ENCODE data around the gene KRT82. TPM values are rescaled to one million over a fixed set of nuclear protein-coding genes. Genes with fewer than 3 reads are reported as not detected.
"Not testable (repeated sequence)": the region's sequence is repeated elsewhere in the genome, so short reads cannot be mapped to it uniquely, and the experiment has no call there.

The KRT82 gene
- not detected for total RNA-seq

DNA sequence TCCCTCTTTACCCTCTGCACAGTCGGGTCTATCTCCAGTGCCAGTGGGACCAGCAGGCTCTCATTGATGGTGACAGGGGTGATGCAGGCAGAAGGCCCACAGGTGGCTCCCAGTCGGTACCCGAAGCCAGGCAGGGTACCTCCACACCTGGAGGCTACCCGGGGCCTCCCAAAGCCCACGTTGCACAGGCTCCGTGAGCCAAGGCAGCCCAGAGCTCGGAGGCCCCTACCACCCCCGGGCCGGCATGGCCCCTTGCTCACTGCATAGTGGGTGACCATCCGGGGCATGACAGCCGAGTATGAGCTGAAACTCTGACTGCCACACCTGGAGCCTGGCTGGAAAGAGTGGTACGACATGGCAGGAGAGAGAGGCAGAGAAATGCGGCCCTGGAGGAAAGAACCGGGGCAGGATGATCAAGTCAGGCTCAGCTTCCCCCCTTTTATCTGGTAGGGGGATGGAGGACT lies at the start of gene KRT82:
TSS of gene KRT82 (minus strand) at position 414 of the 464 bp plus-strand sequence. CDS start at position 356, 58 bp downstream.
- TF ChIP-seq CTCF (IDR thresholded peaks at IDR 0.05) (no peak), POLR2A (IDR thresholded peaks at IDR 0.05) (no peak)
- H3K27me3 ChIP-seq: no peaks in the 10 kb centered on the region
- no peaks in the 10 kb centered on the region for H3K36me3 ChIP-seq
- no peaks in the 10 kb centered on the region for H3K9me3 ChIP-seq
- H3K4me3 ChIP-seq: no peak within 1 kb of the TSS
- H3K27ac ChIP-seq: no peak within 1 kb of the TSS
- no peak for DNase-seq
- H3K4me1 ChIP-seq: no peaks in the 10 kb centered on the region

GRCh38 chr12:52455821-52456220 lies 49.7 kb upstream of the KRT82 start:
- H3K9me3 ChIP-seq: no peaks in the 10 kb centered on the region
- TF ChIP-seq POLR2A (IDR thresholded peaks at IDR 0.05) (no peak), CTCF (IDR thresholded peaks at IDR 0.05) (no peak)
- no peak for DNase-seq
- H3K27me3 ChIP-seq: no peaks in the 10 kb centered on the region
- H3K4me1 ChIP-seq: no peaks in the 10 kb centered on the region
- no peak overlapping the region for H3K27ac ChIP-seq
- H3K36me3 ChIP-seq: no peaks in the 10 kb centered on the region
- no peak overlapping the region for H3K4me3 ChIP-seq

DNA sequence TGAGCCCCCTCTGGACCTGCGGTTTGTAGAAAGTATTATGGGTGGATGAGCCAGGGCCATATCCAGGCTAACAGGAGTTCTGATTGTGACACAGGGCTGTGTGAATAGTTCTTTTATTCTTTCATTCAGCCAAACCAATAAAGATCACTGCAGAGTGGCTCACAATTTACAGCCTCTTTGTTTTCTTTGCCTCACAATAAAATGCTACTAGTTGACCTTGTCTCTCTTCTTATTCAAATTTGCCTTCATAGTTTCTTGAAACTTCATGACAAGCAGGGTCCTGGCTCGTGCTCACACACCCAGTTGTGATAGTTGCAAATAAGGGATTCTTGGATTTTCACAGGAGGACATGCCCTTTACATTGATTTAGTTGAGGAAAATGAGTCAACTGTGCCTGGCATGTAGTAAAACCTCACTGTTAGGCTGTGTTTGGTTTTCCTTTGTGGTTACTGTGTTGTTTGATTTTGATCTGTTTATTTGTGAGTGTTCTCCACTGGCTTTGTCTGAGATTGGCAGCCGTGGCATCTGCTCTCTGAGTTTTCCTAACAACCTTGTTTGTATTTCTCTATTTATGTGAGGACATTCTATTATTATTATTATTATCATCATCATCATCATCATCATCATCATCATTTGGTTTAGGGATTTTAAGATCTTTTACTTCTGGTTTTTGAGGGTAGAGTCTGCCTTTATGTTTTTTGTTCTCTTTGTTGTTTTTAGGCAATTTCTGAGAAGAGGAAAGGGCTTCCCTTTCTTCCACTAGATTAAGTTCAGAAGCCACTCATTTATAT lies 48.5 kb upstream of the KRT82 start:
- Histone ChIP-seq H3K27ac (no peak overlapping the region), H3K36me3 (no peaks in the 10 kb centered on the region), H3K4me1 (no peaks in the 10 kb centered on the region), H3K9me3 (no peaks in the 10 kb centered on the region), H3K27me3 (no peaks in the 10 kb centered on the region), H3K4me3 (no peak overlapping the region)
- no peak for DNase-seq
- TF ChIP-seq CTCF (IDR thresholded peaks at IDR 0.05) (no peak), POLR2A (IDR thresholded peaks at IDR 0.05) (no peak)

GRCh38 chr12:52452101-52452500 lies 46.0 kb upstream of the KRT82 start, which contains the start of gene KRT6B:
Gene KRT6B, minus strand, starts transcription at chr12:52452146. Its CDS starts 68 bp downstream, at chr12:52452078.
- no peak for DNase-seq
- no peaks in the 10 kb centered on the region for H3K4me1 ChIP-seq
- TF ChIP-seq POLR2A (IDR thresholded peaks at IDR 0.05) (no peak), CTCF (IDR thresholded peaks at IDR 0.05) (no peak)
- H3K27me3 ChIP-seq: no peaks in the 10 kb centered on the region
- H3K4me3 ChIP-seq: no peak within 1 kb of the TSS
- H3K27ac ChIP-seq: no peak within 1 kb of the TSS
- H3K9me3 ChIP-seq: no peaks in the 10 kb centered on the region
- H3K36me3 ChIP-seq: no peaks in the 10 kb centered on the region

DNA sequence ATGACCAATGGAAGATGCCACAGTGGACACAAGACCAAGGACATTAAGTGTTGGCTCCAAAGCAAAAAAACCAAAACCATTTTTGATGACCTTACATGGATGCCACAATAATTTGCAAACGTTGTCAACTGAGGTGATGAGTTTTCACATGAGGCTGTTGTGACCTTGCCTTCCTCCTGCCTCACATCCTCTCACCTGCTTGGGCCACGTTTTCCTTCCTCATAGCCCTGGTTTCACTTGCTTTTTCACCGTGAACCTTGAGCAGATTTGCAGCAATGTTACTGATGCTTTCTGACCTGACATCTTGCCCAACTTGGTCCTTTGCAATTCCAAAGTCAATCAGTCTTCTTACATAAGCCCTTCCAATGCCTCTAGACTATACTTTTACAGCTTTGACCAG lies 42.1 kb upstream of the KRT82 start:
- no peaks in the 10 kb centered on the region for H3K36me3 ChIP-seq
- H3K27ac ChIP-seq: no peak overlapping the region
- no peaks in the 10 kb centered on the region for H3K9me3 ChIP-seq
- H3K4me1 ChIP-seq: no peaks in the 10 kb centered on the region
- no peak for DNase-seq
- no peak for TF ChIP-seq POLR2A (IDR thresholded peaks at IDR 0.05)
- no peak for TF ChIP-seq CTCF (IDR thresholded peaks at IDR 0.05)
- no peaks in the 10 kb centered on the region for H3K27me3 ChIP-seq
- H3K4me3 ChIP-seq: no peak overlapping the region

GRCh38 chr12:52447196-52447595 lies 41.1 kb upstream of the KRT82 start:
- DNase-seq, H3K27ac ChIP-seq, H3K9me3 ChIP-seq, H3K4me1 ChIP-seq, H3K4me3 ChIP-seq, H3K36me3 ChIP-seq, H3K27me3 ChIP-seq: not testable (repeated sequence)
